22Rv1 (cell line): Measurements from ENCODE around the gene TBC1D3B.

Source experiments
- H3K27ac ChIP-seq: fragments of 450-650 bp; 2 replicates; pipeline ENCODE4 v1.5.1; 2017
- CTCF ChIP-seq: fragments of 450-650 bp; IDR thresholded peaks from 2 replicates; pipeline ENCODE4 v1.5.1; 2017; ENCODE audit warnings: mild to moderate bottlenecking
- ZFX ChIP-seq: fragments of 450-650 bp; IDR thresholded peaks from 2 replicates; pipeline ENCODE4 v1.6.1; 2017; ENCODE audit warnings: antibody characterized with exemption, borderline replicate concordance

Gene TBC1D3B

GRCh38 chr17:36131931-36132330 is 44.5 kb downstream of the TBC1D3B start:
- no peak overlapping the region for H3K27ac ChIP-seq
- TF ChIP-seq ZFX (no peak), CTCF (no peak)

GRCh38 chr17:36131421-36131820 is 45.0 kb downstream of the TBC1D3B start:
- H3K27ac ChIP-seq = no peak overlapping the region
- TF ChIP-seq ZFX (no peak), CTCF (no peak)

- H3K27ac ChIP-seq = no peak overlapping the region
- TF ChIP-seq CTCF = no peak
- TF ChIP-seq ZFX = no peak
Observed at GRCh38 chr17:36130346-36130745, 46.1 kb downstream of the TBC1D3B start.

- TF ChIP-seq ZFX (no peak), CTCF (no peak)
- no peak overlapping the region for H3K27ac ChIP-seq
Observed at GRCh38 chr17:36129616-36130015, 46.8 kb downstream of the TBC1D3B start.

- no peak overlapping the region for H3K27ac ChIP-seq
- TF ChIP-seq ZFX (no peak), CTCF (no peak)
Observed at GRCh38 chr17:36128411-36128978, 47.9 kb downstream of the TBC1D3B start.

- no peak overlapping the region for H3K27ac ChIP-seq
- TF ChIP-seq ZFX (no peak), CTCF (no peak)
Observed at GRCh38 chr17:36127911-36128310, 48.5 kb downstream of the TBC1D3B start.

GRCh38 chr17:36127199-36127893 is 49.1 kb downstream of the TBC1D3B start:
- no peak overlapping the region for H3K27ac ChIP-seq
- TF ChIP-seq CTCF (no peak), ZFX (no peak)
